B cell (primary cell): ENCODE measurements around the gene PIK3C3. TPM values are rescaled to one million over a fixed set of nuclear protein-coding genes. Genes with fewer than 3 reads are reported as not detected.

Source experiments
- ATAC-seq: fragments of 200-7000 bp; cut with Tn5 transposase; one replicate; pipeline ENCODE4 v1.10.0; 2021; ENCODE audit warnings: low read depth, mild to moderate bottlenecking, moderate number of reproducible peaks, moderate library complexity
- CTCF ChIA-PET: fragments of 350-600 bp; sonication (Branson Sonifier 250); formaldehyde crosslinking; loops from one replicate; lab custom pipeline; 2021; ENCODE audit warnings: antibody characterized with exemption, inconsistent platforms; lab: Charles Lee
- POLR2A ChIA-PET: fragments of 350-600 bp; sonication (Branson Sonifier 250); formaldehyde crosslinking; loops from one replicate; lab custom pipeline; 2021; ENCODE audit warnings: antibody characterized with exemption; lab: Charles Lee
- DNase-seq: peaks from one replicate; pipeline ENCODE4 v3.0.0; 2013
- H2AFZ ChIP-seq: 2 replicates; pipeline ENCODE4 v1.6.1; 2012; ENCODE audit warnings: mild to moderate bottlenecking, low read depth, low read length; ENCODE audit not compliant: insufficient read depth, poor library complexity, severe bottlenecking
- H3K27ac ChIP-seq, 2 donors: 1 replicate in 1 of 2; 2 replicates in 1 of 2; pipeline ENCODE4 v1.5.1; 2012 to 2013; ENCODE audit warnings: low read length in 2 of 2, mild to moderate bottlenecking in 2 of 2, moderate library complexity in 1 of 2
- H3K27me3 ChIP-seq, 4 experiments: fragments of 200-600 bp in 1 of 4; sonication (generic) in 1 of 4; replicated peaks in 1 of 4; 1 replicate in 2 of 4; 2 replicates in 2 of 4; pipeline versions ENCODE4 v1.6.1 to v1.7.0; 2013 to 2016; ENCODE audit warnings: low read length in 3 of 4, mild to moderate bottlenecking in 2 of 4, mixed read lengths in 1 of 4, moderate library complexity in 1 of 4; ENCODE audit not compliant: insufficient read depth in 4 of 4, control insufficient read depth in 3 of 4; ENCODE audit errors: control extremely low read depth in 1 of 4
- H3K36me3 ChIP-seq, 2 experiments: replicated peaks in 1 of 2; 1 replicate in 1 of 2; 2 replicates in 1 of 2; pipeline versions ENCODE4 v1.6.1 to v1.7.1; 2013; ENCODE audit warnings: low read length in 1 of 2; ENCODE audit not compliant: insufficient read depth in 2 of 2, control insufficient read depth in 1 of 2; ENCODE audit errors: control extremely low read depth in 1 of 2, extremely low read depth in 1 of 2
- H3K4me1 ChIP-seq, 2 donors: fragments of 200-600 bp in 1 of 2; sonication (generic) in 1 of 2; 1 replicate in 1 of 2; 2 replicates in 1 of 2; pipeline versions ENCODE4 v1.5.1 to v1.6.1; 2013 to 2017; ENCODE audit warnings: low read length in 2 of 2; ENCODE audit not compliant: control insufficient read depth in 2 of 2, insufficient read depth in 2 of 2
- H3K4me2 ChIP-seq: replicated peaks from 2 replicates; pipeline ENCODE3; 2012; ENCODE audit warnings: mild to moderate bottlenecking, low read depth, low read length; ENCODE audit not compliant: poor library complexity, severe bottlenecking
- H3K4me3 ChIP-seq, 5 experiments: fragments of 200-600 bp in 1 of 5; sonication (generic) in 1 of 5; 1 replicate in 3 of 5; 2 replicates in 2 of 5; pipeline versions ENCODE4 v1.5.1 to v1.7.0; 2011 to 2016; ENCODE audit warnings: low read length in 4 of 5, mild to moderate bottlenecking in 4 of 5, low read depth in 2 of 5, control low read depth in 1 of 5, moderate library complexity in 1 of 5; ENCODE audit not compliant: insufficient read depth in 1 of 5; ENCODE audit errors: control extremely low read depth in 1 of 5, extremely low read depth in 1 of 5
- H3K79me2 ChIP-seq: fragments of 200-600 bp; sonication (generic); one replicate; pipeline ENCODE4 v1.6.0; 2016; ENCODE audit warnings: low read length; ENCODE audit not compliant: control insufficient read depth, insufficient read depth
- H3K9ac ChIP-seq: fragments of 200-600 bp; sonication (generic); 2 replicates; pipeline ENCODE4 v1.6.1; 2017; ENCODE audit warnings: mild to moderate bottlenecking, low read length, moderate library complexity
- H3K9me3 ChIP-seq, 3 donors: one replicate each; pipeline versions ENCODE4 v1.6.1 to v1.7.1; 2013; ENCODE audit warnings: low read length in 2 of 3; ENCODE audit not compliant: control insufficient read depth in 2 of 3, insufficient read depth in 1 of 3; ENCODE audit errors: control extremely low read depth in 1 of 3
- H4K20me1 ChIP-seq: 2 replicates; pipeline ENCODE4 v1.6.0; 2012; ENCODE audit warnings: mild to moderate bottlenecking, low read length; ENCODE audit not compliant: insufficient read depth, control insufficient read depth, poor library complexity, severe bottlenecking
- H3K27ac Mint-ChIP-seq: one replicate; pipeline ENCODE4 v1.8.0; 2021; ENCODE audit warnings: mixed read lengths
- H3K27me3 Mint-ChIP-seq: one replicate; pipeline ENCODE4 v1.8.0; 2021; ENCODE audit warnings: mixed read lengths
- H3K4me1 Mint-ChIP-seq: one replicate; pipeline ENCODE4 v1.8.0; 2021; ENCODE audit warnings: mixed read lengths
- H3K4me3 Mint-ChIP-seq: one replicate; pipeline ENCODE4 v1.8.0; 2021; ENCODE audit warnings: mixed read lengths
- H3K9me3 Mint-ChIP-seq: one replicate; pipeline ENCODE4 v1.8.0; 2022; ENCODE audit warnings: mixed read lengths; ENCODE audit not compliant: insufficient read depth
- CTCF ChIP-seq: fragments of 200-600 bp; IDR thresholded peaks from one replicate; pipeline ENCODE4 v1.8.0; 2022; ENCODE audit warnings: antibody characterized with exemption, mild to moderate bottlenecking
- EZH2 ChIP-seq: IDR thresholded peaks from 2 replicates; pipeline ENCODE4 v1.6.1; 2012; ENCODE audit warnings: borderline replicate concordance, low read depth, mild to moderate bottlenecking, moderate library complexity, low read length; ENCODE audit not compliant: insufficient read depth, poor library complexity, severe bottlenecking
- WGBS: methylation state at CpG from one replicate; pipeline ENCODE4 v1.1.5; 2013; ENCODE audit warnings: missing lambda C conversion rate; ENCODE audit not compliant: insufficient coverage; 5-methylcytosine and 5-hydroxymethylcytosine counted together
- intact Hi-C: fragments of 100-400 bp; cut with micrococcal nuclease; formaldehyde crosslinking; loops from one replicate; pipeline ENCODE4 v1.10.0; 2022
- polyA plus RNA-seq: library from polyadenylated mRNA; depleted of rRNA; stranded (reverse); fragments of >200 nt; gene quantifications from 2 replicates; pipeline ENCODE4 v1.2.3, GENCODE V29; 2012
- total RNA-seq, 2 donors: library from RNA; stranded (reverse); fragments of 120-200 nt in 1 of 2; gene quantifications; 1 replicate in 1 of 2; 2 replicates in 1 of 2; pipeline versions ENCODE4 v1.2.3 to v1.2.4, GENCODE V29; 2013 to 2022

Gene PIK3C3
- total and polyA plus RNA-seq, 2 donors (not counting 1 experiment from before 2014, with no cell fraction given) = 13.3 to 87.9 TPM

DNA sequence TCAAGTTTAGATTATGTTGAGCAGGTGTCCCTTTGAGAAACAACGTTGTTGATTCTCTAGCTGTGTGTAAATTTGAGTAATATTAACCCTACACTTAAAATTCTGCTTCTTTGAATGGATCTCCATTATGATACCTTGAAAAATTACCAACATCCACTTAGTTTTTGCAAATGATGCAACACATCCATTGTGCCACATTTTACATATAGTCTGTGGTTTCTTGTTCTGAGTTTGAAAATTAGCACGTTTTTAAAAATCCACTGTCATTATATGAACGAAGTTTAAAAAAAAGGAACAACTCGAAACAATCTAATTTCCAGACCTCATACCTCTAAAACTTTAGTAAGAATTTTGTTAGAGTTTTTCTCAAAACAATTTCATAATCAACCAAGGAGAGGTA, 37.7 kb downstream of the PIK3C3 start:
- TF ChIP-seq EZH2 = no peak
- TF ChIP-seq CTCF = no peak
- WGBS = no CpG with 5 or more reads among the region's 4 CpGs
- H3K36me3 ChIP-seq = peaks cover 15 to 41% of the 10 kb centered on the region in 2 experiments

DNA sequence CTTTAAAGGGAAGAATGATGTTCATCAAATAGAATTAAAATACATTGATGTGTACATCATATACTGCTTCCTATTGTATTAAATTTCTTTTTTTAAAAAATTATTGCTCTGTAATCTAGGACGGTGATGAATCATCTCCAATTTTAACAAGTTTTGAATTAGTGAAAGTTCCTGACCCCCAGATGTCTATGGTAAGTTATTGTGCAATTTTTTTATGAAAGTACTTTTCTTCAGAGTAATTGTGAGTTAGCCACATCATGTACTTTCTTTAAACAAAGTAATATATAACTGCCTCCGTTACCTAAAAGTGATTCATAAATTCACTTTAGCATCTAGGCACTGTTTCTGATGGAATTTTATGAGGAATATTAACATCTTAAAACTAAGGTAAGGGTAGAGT, 38.1 kb downstream of the PIK3C3 start:
- Histone ChIP-seq H3K27me3 (no peaks in the 10 kb centered on the region), H3K9me3 (no peaks in the 10 kb centered on the region), H3K79me2 (no peaks in the 10 kb centered on the region), H3K9ac (no peak overlapping the region), H3K4me1 (no peaks in the 10 kb centered on the region), H3K4me2 (no peak overlapping the region), H3K4me3 (no peak overlapping the region), H4K20me1 (no peaks in the 10 kb centered on the region), H3K36me3 (peaks cover 15 to 43% of the 10 kb centered on the region in 2 experiments), H3K27ac (no peak overlapping the region), H2AFZ (no peak overlapping the region)
- no peaks in the 10 kb centered on the region for H3K27me3 Mint-ChIP-seq
- H3K4me1 Mint-ChIP-seq = no peaks in the 10 kb centered on the region
- intact Hi-C loops = no loop called here
- H3K4me3 Mint-ChIP-seq = no peak overlapping the region
- DNase-seq (no peak), ATAC-seq (no peak)
- TF ChIP-seq EZH2 (no peak), CTCF (no peak)
- POLR2A ChIA-PET = no interaction called here
- WGBS = no CpG with 5 or more reads among the region's 2 CpGs
- no peak overlapping the region for H3K27ac Mint-ChIP-seq
- CTCF ChIA-PET = no interaction called here
- no peaks in the 10 kb centered on the region for H3K9me3 Mint-ChIP-seq

More for the DNA sequence above, 37.7 kb downstream of the PIK3C3 start:
- H3K9me3 Mint-ChIP-seq = no peaks in the 10 kb centered on the region
- no peaks in the 10 kb centered on the region for H3K79me2 ChIP-seq
- H3K4me3 ChIP-seq = no peak overlapping the region
- H3K27ac ChIP-seq = no peak overlapping the region
- POLR2A ChIA-PET = no interaction called here
- H2AFZ ChIP-seq = no peak overlapping the region
- no peaks in the 10 kb centered on the region for H3K9me3 ChIP-seq
- H3K27me3 Mint-ChIP-seq = no peaks in the 10 kb centered on the region
- no peaks in the 10 kb centered on the region for H3K27me3 ChIP-seq
- H3K4me1 Mint-ChIP-seq = no peaks in the 10 kb centered on the region
- no peak for DNase-seq
- H4K20me1 ChIP-seq = no peaks in the 10 kb centered on the region
- H3K4me3 Mint-ChIP-seq = no peak overlapping the region
- H3K9ac ChIP-seq = no peak overlapping the region
- H3K27ac Mint-ChIP-seq = no peak overlapping the region
- H3K4me1 ChIP-seq = no peaks in the 10 kb centered on the region
- CTCF ChIA-PET = no interaction called here
- H3K4me2 ChIP-seq = no peak overlapping the region
- intact Hi-C loops = no loop called here
- ATAC-seq = no peak
